HG03045 (cell line): Measurements from ENCODE around the gene HPS4.
"Not testable (repeated sequence)": the region's sequence is repeated elsewhere in the genome, so short reads cannot be mapped to it uniquely, and the experiment has no call there.

Source experiments
- ATAC-seq: cut with Tn5 transposase; IDR thresholded peaks from one replicate; pipeline ENCODE4 v1.9.1; 2021; ENCODE audit warnings: mild to moderate bottlenecking, moderate library complexity; ENCODE audit not compliant: unreplicated experiment

The HPS4 gene

DNA sequence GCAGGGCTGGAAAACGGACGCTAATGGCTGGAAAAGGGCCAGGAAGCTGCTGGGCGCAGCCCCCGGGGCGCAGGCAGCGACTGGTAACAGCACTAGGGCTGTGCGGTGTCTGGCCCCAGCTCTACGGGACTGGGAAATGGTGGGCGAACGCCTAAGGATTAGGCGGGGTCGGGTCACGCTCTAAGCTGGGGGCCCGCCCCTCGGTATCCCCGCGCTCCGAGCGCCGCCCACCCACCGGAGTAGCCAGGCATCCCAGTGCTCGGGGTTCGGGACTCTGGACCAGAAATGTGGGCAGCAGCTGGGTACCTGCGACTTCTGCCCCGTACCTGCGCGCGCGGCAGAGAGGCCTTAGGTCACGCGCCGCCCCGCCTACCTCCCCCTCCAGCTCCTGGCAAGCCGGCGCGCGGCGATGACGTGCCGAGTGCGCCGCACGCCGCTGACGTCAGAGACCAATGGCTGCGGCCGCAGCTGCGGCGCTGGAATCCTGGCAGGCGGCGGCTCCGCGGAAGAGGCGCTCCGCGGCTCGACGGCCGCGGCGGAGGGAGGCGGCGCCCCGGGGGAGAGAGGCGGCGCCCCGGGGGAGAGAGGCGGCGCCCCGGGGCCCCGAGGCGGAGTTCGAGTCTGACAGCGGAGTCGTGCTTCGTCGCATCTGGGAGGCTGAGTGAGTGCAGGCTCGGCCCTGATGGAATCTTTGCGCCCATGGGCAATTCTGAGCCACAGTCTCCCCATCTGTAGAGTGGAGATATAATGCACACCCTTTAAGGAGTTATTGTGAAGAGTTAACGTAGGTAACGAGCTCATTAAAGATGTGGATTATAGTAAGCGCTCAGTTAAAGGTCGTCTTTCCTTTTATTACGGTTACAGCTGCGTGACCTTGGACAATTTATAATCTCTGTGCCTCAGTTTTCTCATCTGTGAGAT is at the start of gene HPS4, which contains the start of gene SRRD:
HPS4 (minus strand) TSS at position 345 of the 921 bp plus-strand sequence. CDS start 2,021 bp downstream, outside the sequence.
SRRD (plus strand) TSS at position 439 of the 921 bp plus-strand sequence; CDS start at position 453, 14 bp downstream.
- ATAC-seq, result peak; percentile 79

DNA sequence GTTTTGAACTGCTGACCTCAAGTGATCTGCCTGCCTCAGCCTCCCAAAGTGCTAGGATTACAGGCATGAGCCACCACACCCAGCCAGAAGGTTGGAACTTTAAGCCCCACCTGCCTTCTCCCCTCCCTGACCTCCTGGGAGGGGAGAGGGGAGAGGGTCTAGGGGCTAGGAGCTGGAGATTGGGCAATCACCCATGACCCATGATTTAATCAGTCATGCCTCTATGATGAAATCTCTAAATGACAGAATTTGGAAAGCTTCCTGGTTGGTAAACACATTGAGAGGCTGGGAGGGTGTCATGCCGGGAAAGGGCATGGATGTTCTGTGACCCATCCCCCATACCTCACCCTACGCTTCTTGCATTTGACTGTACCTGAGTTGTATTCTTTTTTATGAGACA is 45.8 kb upstream of the HPS4 start:
- no peak for ATAC-seq

DNA sequence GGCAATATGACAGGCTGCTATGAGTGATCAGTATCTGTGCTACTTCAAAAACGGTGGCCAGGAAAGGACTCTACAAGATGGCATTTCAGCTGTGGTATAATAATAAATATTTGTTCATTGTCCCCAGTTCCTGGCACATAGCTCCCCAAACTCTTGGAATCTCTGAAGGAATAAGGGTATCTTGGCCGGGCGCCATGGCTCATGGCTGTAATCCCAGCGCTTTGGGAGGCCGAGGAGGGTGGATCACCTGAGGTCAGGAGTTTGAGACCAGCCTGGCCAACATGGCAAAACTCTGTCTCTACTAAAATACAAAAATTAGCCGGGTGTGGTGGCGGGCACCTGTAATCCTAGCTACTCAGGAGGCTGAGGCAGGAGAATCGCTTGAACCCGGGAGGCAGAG is 44.9 kb upstream of the HPS4 start:
- not testable (repeated sequence) for ATAC-seq

DNA sequence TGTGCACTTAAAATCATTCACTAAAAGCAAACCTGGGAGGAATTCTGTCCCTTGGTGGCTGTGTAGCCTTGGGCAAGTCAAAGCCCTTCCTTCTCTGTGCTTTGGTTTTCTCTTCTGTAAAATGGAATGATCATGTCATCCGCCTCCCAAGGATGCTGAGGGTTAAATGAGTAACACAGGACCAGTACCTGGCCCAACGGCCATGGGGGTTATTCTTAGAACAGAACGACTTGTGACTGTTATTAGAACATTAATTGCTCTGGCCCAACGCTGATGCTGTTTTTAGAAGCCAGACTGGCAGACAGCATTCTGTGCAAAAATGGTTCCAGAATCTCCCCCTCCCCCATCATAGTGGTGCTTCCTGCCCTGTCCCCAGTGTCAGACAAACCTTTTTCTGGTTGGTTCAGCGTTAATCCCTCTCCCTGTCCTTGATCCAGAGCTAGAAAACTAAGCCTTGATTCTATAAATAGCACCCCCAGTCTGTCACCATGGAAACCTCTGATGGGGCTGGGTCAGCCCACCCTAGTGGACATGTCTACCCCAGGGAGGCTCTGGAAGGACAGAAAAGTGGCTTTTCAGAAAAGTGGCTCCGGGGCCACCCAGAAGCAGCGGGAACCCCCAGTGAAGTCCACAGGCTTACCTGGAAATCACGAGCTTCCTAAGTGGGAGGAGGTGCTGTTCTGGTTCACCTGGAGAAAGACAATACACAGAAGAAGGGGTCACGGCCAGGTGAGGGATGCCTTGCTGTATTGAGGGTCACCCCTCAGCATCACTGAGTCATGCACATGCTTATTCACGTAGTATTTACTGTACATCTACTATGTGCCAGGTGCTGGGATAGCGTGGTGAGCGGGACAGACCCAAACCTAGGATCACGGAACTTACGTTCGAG is 44.2 kb upstream of the HPS4 start:
- ATAC-seq, result no peak

DNA sequence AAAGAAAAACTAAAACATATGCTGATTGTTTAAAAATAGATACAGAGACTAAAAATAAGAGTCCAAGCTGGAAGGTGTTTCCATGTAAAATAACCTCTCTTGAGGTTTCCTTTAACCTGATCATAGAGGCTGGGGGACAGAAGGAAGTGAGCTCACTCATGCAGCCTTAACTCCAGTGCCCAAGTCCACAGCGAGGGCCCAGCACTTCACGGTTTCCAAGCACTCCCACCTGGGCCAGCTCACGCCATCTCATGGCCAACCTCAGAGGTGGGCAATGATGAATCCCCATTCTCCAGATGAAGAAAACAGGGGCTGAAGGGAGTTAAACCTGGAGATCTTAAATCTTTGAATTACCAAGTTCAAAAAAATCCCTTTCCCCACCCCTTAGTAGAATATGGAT is 43.6 kb upstream of the HPS4 start:
- ATAC-seq, result no peak

DNA sequence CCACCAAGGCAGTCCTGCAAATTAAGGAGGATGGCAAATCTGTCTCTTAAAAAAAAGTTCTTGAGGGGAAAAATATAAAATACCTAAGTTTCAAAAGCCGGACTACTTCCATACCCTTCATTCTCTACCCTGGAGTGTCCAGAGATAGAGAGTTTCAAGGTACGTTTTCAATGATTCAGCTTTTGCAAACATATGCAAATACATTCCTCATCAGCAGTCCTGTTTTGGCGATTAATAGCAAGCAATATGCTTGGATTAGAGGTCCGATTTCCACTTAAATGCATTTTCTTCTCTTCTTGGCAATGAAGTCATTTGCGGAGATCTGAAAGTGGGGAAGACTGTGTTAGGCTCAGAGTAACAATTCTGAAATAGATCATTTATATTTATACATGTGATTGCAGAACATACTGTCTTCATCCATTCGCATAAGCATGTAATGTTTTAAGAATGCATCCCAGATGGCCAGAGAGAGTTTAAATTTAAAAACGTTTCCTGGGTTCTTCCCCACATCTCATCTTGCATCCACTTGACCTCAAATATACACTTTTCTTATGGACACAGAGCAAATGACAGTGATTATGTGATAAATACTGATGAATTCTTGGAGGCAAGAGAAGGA is 42.5 kb upstream of the HPS4 start:
- ATAC-seq, result no peak

DNA sequence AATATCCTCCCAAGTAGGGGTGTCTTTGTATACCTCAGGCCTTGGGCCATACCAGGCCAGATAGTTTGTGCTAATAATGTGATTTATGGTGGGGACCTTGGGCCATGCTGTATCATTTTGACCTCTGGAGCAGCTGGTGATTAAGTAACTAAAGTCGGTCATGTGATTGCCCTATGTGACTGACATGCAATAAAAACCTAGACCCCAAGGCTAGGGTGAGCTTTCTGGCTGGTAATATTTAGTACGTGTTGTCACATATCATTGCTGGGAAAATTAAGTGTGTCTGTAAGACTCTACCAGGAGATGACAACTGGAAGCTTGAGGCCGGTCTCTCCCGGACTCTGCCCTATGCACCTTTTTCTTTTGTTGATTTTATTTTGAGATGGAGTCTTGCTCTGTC is 41.3 kb upstream of the HPS4 start:
- no peak for ATAC-seq

DNA sequence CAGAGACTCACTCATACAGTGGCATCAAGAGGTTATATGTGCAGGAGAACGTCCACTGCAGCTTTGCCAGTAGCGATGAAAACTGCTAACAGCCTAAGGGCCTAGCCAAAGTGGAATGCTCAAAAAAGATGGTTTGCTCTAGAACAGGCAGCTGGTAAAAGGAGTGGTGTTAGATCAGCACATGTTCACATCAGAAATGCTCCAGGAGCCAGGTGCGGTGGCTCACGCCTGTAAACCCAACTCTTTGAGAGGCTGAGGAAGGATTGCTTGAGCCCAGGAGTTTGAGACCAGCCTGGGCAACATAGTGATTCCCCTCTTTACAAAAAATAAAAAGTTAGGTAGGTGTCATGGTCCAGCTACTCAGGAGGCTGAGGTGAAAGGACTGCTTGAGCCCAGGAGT is 39.0 kb upstream of the HPS4 start:
- ATAC-seq, result no peak

DNA sequence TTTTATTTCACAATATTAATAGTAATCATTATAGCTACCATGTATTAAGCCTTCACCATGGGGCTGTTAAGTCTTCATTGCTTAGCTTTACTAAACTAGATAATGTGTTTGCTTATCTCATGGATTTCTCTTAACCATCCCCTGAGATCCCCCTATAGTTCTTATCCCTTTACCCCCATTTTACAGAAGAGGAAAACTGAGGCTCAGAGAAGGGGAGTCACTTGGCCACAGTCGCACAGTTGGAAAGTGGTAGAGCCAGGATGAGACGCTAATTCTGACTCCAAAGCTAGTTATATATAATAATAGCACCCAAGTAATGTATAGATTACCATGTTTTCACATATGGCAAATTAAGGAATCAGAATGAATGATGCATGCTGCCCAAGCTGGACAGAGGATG is 38.4 kb upstream of the HPS4 start:
- ATAC-seq, result no peak

DNA sequence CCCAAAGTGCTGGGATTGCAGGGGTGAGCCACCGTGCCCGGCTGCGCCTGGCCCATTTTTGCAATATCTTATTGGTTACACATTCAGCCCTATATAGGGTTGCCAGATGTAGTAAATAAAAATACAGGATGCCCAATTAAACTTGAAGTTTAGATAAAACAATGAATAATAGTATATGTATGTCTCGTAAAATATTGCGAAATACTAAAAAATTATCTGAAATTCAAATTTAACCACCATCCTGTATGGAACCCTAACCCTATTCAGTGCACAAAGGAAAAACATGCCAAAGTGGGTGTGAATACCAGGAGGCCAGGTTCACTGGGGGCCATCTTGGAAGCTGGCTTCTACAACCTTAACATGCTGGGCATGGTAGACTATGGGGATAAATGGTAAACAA is 33.8 kb upstream of the HPS4 start:
- no peak for ATAC-seq

DNA sequence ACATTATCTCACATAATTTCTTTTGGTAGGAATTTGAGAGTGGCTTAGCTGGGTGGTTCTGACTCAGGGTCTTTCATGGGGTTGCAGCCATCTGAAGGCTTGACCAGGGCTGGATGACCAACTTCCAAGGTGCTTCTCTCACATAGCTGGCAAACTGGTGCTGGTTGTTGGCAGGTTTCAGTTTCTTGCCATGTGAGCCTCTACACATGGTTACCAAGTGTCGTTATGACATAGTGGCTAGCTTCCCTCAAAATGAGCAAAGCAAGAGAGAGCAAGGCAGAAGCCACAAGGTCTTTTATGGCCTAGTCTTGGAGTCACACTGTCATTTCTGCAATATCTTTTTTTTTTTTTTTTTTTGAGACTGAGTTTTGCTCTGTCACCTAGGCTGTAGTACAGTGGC is 32.9 kb upstream of the HPS4 start:
- no peak for ATAC-seq

DNA sequence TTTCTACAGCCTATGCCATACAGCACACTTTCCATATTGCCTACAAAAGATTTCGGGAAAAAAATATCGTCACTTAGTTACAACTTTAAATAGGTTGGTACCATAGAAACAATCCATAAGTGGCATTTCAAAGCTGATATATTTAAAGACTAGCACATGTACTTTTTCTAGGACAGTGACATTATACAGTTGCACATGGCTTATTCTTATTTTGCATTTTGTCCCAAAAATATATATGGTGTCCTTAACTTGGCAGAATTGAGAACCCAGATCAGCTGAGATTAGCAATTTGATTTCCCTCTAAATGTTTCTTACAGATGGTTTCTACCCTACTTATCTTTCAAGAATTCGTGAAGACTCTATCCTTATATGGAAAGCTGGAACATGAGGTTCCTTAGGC is 32.3 kb upstream of the HPS4 start:
- no peak for ATAC-seq

DNA sequence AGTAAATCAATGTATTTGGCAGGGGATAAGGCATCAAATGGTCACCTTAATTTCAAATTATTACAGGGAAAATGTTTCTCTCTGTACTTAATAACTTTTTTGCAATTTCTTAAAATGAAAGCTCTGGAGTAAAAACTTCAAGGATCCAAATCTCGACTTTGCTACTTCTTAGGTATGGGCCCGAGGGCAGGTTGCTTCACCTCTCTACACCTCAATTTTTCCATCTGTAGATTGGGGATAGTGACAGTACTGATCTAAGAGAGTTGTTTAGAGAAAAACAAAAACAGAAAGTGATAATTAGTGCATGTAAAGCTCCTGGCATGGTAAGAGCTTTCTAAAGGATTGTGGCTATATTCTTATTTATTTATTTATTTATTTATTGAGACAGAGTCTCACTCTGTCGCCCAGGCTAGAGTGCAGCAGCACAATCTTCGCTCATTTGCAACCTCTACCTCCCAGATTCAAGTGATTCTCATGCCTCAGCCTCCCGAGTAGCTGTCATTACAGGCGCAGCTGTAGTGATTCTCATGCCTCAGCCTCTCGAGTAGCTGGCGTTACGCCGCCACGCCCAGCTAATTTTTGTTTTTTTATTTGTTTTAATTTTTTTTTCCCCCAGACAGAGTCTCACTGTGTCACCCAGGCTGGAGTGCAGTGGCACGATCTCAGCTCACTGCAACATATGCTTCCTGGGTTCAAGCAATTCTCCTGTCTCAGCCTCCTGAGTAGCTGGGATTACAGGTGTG is 31.0 kb upstream of the HPS4 start:
- no peak for ATAC-seq

DNA sequence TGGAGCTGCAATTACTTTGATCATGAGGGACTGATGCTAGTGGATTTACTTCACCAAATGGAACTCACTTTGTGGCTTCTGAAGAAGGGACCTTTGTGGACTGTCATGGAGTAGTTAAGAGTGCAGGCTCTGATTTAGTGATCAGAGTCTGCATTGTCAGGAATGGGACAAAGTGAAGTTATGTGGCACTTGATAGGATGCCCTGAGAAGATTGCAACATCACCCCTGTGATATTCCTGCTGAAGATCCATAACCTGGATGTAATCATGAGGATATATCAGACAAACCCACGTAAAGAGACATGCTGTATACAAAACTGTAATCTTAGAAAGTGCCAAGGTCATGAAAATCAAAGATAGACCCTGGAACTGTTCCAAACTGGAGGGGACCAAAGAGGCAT is 30.3 kb upstream of the HPS4 start:
- no peak for ATAC-seq

DNA sequence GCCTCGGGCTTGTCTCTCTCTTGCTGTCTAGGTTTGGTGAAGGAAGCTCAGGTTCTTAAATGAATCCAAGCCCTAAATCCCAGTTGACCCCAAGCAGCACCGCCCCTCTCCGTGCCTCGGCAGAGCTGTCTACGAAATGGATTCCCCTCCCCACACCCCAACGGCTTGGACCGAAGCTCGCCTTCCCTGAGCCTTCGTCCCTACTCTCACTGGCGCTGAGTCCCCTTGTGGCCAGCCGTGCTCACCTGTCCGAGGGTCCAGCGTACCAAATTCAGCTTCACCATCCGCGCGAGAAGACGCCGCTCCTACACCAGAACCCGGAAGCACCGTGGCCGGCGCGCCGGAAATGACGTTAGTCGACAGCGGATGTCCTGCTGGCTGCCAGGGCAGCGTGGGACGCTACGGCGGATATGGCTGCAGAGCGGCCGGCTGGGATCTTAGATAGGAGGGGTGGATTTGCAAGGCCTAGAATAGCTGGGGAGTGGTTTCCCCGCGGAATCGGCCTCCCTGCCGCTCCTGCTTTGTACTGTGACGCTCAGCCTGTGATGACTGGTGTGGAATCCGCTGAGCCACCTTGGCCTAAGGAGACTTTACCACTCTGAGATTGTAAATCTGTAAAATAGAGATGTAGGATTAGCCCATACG is 28.7 kb upstream of the HPS4 start, which contains the start of gene TFIP11:
TFIP11 (minus strand) TSS at position 325 of the 645 bp plus-strand sequence. CDS start 2,201 bp downstream, outside the sequence.
- peak; percentile 89 for ATAC-seq

DNA sequence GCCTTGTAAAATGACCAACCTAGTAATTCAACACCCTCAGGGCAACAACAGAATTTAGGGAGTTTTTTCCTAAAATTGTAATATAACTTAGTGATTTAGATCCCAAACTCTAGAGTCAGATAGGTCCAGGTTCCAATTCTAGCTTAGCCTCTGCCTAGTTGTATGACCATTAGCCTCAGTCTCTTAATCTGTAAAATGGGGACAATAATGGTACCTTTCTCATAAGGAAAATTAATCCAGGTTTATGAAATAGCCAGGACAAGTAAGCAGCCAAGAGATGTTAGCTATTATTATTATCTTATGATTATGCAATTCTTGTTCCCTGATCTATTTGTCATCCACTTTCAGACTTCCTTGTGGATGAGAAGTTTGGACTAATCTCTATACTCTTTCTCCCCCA is 24.6 kb upstream of the HPS4 start:
- no peak for ATAC-seq

DNA sequence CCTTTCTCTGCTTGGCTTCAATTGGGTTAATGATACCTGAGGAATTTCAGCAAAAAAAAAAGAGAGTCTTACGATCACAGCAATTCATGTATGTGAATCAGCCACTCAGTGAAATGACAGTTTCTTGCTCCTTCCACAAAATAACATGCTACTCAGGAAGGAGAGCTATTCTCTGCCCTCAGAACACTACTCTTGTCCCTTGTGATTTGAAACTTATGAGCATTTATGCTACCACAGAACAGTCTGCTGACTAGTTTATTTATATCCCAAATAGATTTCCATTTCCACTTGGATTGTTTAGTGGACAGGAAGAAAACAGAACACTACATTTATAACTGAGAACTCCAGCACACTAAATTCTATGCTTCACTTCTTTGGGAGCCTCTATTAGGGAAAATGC is 20.2 kb upstream of the HPS4 start:
- no peak for ATAC-seq

DNA sequence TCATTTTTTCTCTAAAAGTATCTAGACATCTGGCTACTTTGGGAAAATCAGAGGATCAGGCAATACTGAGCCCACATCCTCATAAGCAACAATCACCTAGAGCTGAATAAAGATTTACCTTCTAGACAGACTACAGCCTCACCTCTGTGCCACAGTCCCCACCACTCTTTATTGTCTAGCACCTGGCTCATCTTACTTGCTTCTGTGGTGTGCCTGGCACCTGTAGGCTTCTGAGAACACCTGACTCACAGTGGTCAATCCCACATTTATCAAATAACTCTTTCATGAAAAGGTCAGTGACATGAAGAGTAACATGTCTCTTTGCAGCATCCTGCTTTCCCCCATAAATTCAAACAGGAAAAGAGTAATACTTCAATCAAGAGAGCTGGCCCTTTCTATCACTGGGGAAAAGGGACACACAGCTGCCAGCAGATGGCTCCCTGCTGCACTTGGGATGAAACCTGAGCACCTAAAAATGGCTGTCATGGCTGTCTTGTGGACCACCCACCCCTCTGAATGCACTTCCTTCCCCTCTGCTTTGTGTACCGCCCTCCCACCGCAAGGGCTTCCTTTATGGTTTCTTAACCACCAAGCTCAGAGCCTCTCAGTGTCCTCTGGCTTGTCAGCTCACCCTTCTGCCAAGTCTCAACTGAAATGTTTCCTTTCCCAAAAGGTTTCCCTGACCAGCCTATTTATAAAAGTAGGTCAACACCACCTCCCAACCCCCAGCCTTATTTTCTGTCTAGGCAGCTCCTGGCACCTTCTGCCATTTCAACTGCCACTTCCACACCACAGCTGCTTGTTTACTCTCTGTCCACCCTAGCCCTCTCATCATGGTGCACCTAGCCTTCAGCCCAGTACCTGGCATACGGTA is 19.3 kb upstream of the HPS4 start:
- no peak for ATAC-seq

DNA sequence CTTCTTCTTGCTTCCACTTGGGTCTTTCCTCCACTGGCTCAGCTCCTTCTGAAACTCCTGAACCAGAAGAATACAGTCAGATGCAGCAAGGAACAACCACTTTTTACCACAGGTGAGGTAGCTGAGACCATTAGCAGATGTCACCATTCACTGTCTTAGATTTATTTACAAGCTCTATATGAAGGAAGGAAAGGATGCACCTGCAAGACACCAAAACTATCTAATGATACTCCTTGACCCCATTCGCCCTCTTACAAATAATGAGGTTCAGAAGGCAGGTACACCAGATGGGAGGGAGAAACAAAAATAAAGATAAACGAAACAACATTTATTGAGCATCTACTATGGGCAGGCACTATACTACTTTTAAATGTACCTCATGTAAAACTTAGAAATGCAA is 18.4 kb upstream of the HPS4 start:
- no peak for ATAC-seq
